Smooth muscle cell (in vitro differentiated cells): Measurements from ENCODE around the gene SPANXD. TPM values are rescaled to one million over a fixed set of nuclear protein-coding genes. Genes with fewer than 3 reads are reported as not detected.

Source experiments
- DNase-seq: peaks from one replicate; lab custom pipeline; 2025; ENCODE audit not compliant: unreplicated experiment; lab: John Stamatoyannopoulos, UW
- H2AFZ ChIP-seq: fragments of 200-600 bp; sonication (generic); 2 replicates; pipeline ENCODE4 v1.6.0; 2016; ENCODE audit warnings: antibody characterized with exemption, low read depth, mild to moderate bottlenecking
- H3F3A ChIP-seq: fragments of 200-600 bp; sonication (generic); 2 replicates; pipeline ENCODE4 v1.6.0; 2017; ENCODE audit warnings: antibody characterized with exemption, low read depth
- H3K27ac ChIP-seq: fragments of 200-600 bp; sonication (generic); 2 replicates; pipeline ENCODE4 v1.5.1; 2016; ENCODE audit warnings: low read depth, mild to moderate bottlenecking
- H3K27me3 ChIP-seq: fragments of 200-600 bp; sonication (generic); 2 replicates; pipeline ENCODE4 v1.6.1; 2016; ENCODE audit warnings: low read depth, mild to moderate bottlenecking
- H3K36me3 ChIP-seq: fragments of 200-600 bp; sonication (generic); 2 replicates; pipeline ENCODE4 v1.5.1; 2016; ENCODE audit warnings: low read depth
- H3K4me1 ChIP-seq: fragments of 200-600 bp; sonication (generic); 2 replicates; pipeline ENCODE4 v1.5.1; 2016; ENCODE audit warnings: low read depth
- H3K4me2 ChIP-seq: fragments of 200-600 bp; sonication (generic); 2 replicates; pipeline ENCODE4 v1.6.0; 2016; ENCODE audit warnings: mild to moderate bottlenecking
- H3K4me3 ChIP-seq: fragments of 200-600 bp; sonication (generic); 2 replicates; pipeline ENCODE4 v1.5.1; 2016; ENCODE audit warnings: mild to moderate bottlenecking
- H3K79me2 ChIP-seq: fragments of 200-600 bp; sonication (generic); 2 replicates; pipeline ENCODE4 v1.6.0; 2016; ENCODE audit warnings: low read depth, mild to moderate bottlenecking
- H3K9ac ChIP-seq: fragments of 200-600 bp; sonication (generic); 2 replicates; pipeline ENCODE4 v1.6.0; 2016; ENCODE audit warnings: low read depth
- H3K9me3 ChIP-seq: fragments of 200-600 bp; sonication (generic); replicated peaks from 2 replicates; pipeline ENCODE4 v1.5.1; 2016; ENCODE audit warnings: low read depth
- H4K20me1 ChIP-seq: fragments of 200-600 bp; sonication (generic); 2 replicates; pipeline ENCODE4 v1.6.0; 2016; ENCODE audit warnings: low read depth
- WGBS: methylation state at CpG from one replicate; pipeline ENCODE4 v1.1.7; 2016; ENCODE audit warnings: low lambda C conversion rate; 5-methylcytosine and 5-hydroxymethylcytosine counted together
- polyA plus RNA-seq: library from polyadenylated mRNA; unstranded; fragments of >200 nt; fragmentation: Nextera tagmentation; extraction: Ambion mirVana; gene quantifications from 2 replicates; pipeline ENCODE4 v1.2.1, GENCODE V29; 2016
- total RNA-seq: library from RNA; depleted of rRNA; stranded (reverse); fragments of >200 nt; gene quantifications from 2 replicates; pipeline ENCODE4 v1.2.3, GENCODE V29; 2014
- TF ChIP-seq, protein P1 (sequence below): fragments of 200-600 bp; sonication (generic); IDR thresholded peaks from 2 replicates; pipeline ENCODE4 v1.5.1; 2017; ENCODE audit warnings: borderline replicate concordance, mild to moderate bottlenecking, antibody characterized with exemption; ENCODE audit not compliant: insufficient read depth, poor library complexity, severe bottlenecking

The SPANXD gene
- total and polyA plus RNA-seq, 2 experiments from 2014 or later = not detected

GRCh38 chrX:141732031-141732430 lies 33.5 kb upstream of the SPANXD start:
- H3K4me3 ChIP-seq = no peak overlapping the region
- H3K4me2 ChIP-seq = no peak overlapping the region
- no peak overlapping the region for H2AFZ ChIP-seq
- no peaks in the 10 kb centered on the region for H3K27me3 ChIP-seq
- no peaks in the 10 kb centered on the region for H3K36me3 ChIP-seq
- TF ChIP-seq, protein P1, sequence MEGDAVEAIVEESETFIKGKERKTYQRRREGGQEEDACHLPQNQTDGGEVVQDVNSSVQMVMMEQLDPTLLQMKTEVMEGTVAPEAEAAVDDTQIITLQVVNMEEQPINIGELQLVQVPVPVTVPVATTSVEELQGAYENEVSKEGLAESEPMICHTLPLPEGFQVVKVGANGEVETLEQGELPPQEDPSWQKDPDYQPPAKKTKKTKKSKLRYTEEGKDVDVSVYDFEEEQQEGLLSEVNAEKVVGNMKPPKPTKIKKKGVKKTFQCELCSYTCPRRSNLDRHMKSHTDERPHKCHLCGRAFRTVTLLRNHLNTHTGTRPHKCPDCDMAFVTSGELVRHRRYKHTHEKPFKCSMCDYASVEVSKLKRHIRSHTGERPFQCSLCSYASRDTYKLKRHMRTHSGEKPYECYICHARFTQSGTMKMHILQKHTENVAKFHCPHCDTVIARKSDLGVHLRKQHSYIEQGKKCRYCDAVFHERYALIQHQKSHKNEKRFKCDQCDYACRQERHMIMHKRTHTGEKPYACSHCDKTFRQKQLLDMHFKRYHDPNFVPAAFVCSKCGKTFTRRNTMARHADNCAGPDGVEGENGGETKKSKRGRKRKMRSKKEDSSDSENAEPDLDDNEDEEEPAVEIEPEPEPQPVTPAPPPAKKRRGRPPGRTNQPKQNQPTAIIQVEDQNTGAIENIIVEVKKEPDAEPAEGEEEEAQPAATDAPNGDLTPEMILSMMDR = no peak
- no peaks in the 10 kb centered on the region for H4K20me1 ChIP-seq
- WGBS = 70% methylated on average over 2 of the region's 2 CpGs
- no peaks in the 10 kb centered on the region for H3K79me2 ChIP-seq
- no peaks in the 10 kb centered on the region for H3K9me3 ChIP-seq
- H3F3A ChIP-seq = no peaks in the 10 kb centered on the region
- H3K9ac ChIP-seq = no peak overlapping the region
- H3K4me1 ChIP-seq = no peaks in the 10 kb centered on the region
- no peak overlapping the region for H3K27ac ChIP-seq
- DNase-seq = no peak

DNA sequence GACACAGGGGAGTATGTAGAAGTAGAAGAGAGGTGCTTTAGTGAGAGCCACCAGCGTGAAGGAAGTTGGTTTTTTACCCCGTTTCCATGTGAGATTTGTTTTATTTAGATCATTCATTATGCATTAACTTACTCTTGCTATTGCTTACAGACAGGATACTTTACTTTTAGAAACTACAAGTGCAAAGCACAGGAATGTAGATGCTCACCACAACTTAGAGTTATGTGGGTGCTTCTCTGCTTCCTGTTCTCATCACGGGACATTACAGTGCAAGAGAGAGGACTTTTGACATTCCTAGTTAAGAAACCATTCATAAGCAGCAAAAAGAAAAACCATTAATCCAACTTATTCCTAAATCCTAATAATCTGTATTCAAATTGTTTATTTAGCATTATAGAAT lies 25.6 kb upstream of the SPANXD start:
- Histone ChIP-seq H3K4me2 (no peak overlapping the region), H3F3A (no peaks in the 10 kb centered on the region), H2AFZ (no peak overlapping the region), H4K20me1 (no peaks in the 10 kb centered on the region), H3K9me3 (no peaks in the 10 kb centered on the region), H3K9ac (no peak overlapping the region), H3K27me3 (no peaks in the 10 kb centered on the region), H3K4me1 (no peaks in the 10 kb centered on the region), H3K27ac (no peak overlapping the region), H3K36me3 (no peaks in the 10 kb centered on the region), H3K4me3 (no peak overlapping the region), H3K79me2 (no peaks in the 10 kb centered on the region)
- no peak for DNase-seq
- WGBS = 67% methylated on average over 3 of the region's 3 CpGs
- TF ChIP-seq, protein P1 = no peak

DNA sequence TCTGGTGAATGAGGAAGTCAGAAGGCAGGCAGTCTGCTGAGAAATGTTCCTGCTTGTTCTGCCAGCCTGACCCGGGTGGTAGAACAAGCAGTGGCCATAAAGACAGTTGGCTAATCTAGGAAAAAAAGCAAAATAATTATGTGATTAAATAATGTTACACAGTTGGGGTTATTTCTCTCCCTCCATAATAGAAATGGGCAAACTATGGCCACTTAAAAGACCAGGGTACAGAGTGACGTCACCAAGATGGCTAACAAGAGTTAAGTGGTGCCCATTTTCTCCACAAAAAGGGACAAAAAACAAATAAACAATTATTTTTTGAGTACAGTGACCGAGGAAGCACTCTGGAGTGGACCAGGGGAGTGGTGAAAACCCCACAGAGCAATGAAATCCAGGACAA lies 16.1 kb upstream of the SPANXD start:
- no peak overlapping the region for H3K4me2 ChIP-seq
- H3K79me2 ChIP-seq = no peaks in the 10 kb centered on the region
- no peak overlapping the region for H3K9ac ChIP-seq
- no peak for DNase-seq
- H3F3A ChIP-seq = no peaks in the 10 kb centered on the region
- no peaks in the 10 kb centered on the region for H3K36me3 ChIP-seq
- H3K27me3 ChIP-seq = no peaks in the 10 kb centered on the region
- TF ChIP-seq, protein P1 = no peak
- no peaks in the 10 kb centered on the region for H3K4me1 ChIP-seq
- WGBS = 58% methylated on average over 3 of the region's 3 CpGs
- H2AFZ ChIP-seq = no peak overlapping the region
- H4K20me1 ChIP-seq = no peaks in the 10 kb centered on the region
- no peaks in the 10 kb centered on the region for H3K9me3 ChIP-seq
- H3K4me3 ChIP-seq = no peak overlapping the region
- no peak overlapping the region for H3K27ac ChIP-seq

- H3K36me3 ChIP-seq = no peaks in the 10 kb centered on the region
- no peaks in the 10 kb centered on the region for H3K4me1 ChIP-seq
- H3K4me3 ChIP-seq = no peak overlapping the region
- TF ChIP-seq, protein P1 = no peak
- H3K9me3 ChIP-seq = no peaks in the 10 kb centered on the region
- H2AFZ ChIP-seq = no peak overlapping the region
- DNase-seq = no peak
- H3K27ac ChIP-seq = no peak overlapping the region
- no peak overlapping the region for H3K9ac ChIP-seq
- 84% methylated on average over 4 of the region's 4 CpGs for WGBS
- H4K20me1 ChIP-seq = no peaks in the 10 kb centered on the region
- H3K4me2 ChIP-seq = no peak overlapping the region
- no peaks in the 10 kb centered on the region for H3F3A ChIP-seq
- H3K79me2 ChIP-seq = no peaks in the 10 kb centered on the region
- no peaks in the 10 kb centered on the region for H3K27me3 ChIP-seq
These were observed 2.5 kb upstream of the SPANXD start for GRCh38 chrX:141701072-141701471.
